Trophoblast cell (in vitro differentiated cells and primary cell): ENCODE measurements around the gene PAK1IP1.
"Not testable (repeated sequence)": the region's sequence is repeated elsewhere in the genome, so short reads cannot be mapped to it uniquely, and the experiment has no call there.

Experiments used
- DNase-seq, 2 donors: peaks; one replicate each; pipeline ENCODE4 v3.0.0-alpha.2; 2016
- H2AFZ ChIP-seq: 2 replicates; pipeline ENCODE4 v1.6.1; 2013; ENCODE audit warnings: low read length, moderate library complexity, mild to moderate bottlenecking; ENCODE audit not compliant: insufficient read depth, poor library complexity
- H2AK5ac ChIP-seq: 2 replicates; pipeline ENCODE4 v1.6.1; 2013; ENCODE audit warnings: mild to moderate bottlenecking, low read length
- H2BK120ac ChIP-seq: 2 replicates; pipeline ENCODE4 v1.6.1; 2013; ENCODE audit warnings: low read length, mild to moderate bottlenecking, moderate library complexity; ENCODE audit not compliant: insufficient read depth, poor library complexity
- H2BK12ac ChIP-seq: 2 replicates; pipeline ENCODE4 v1.6.1; 2013; ENCODE audit warnings: mild to moderate bottlenecking, low read length, moderate library complexity
- H2BK5ac ChIP-seq: 2 replicates; pipeline ENCODE4 v1.6.1; 2013; ENCODE audit warnings: low read length, low read depth, moderate library complexity, mild to moderate bottlenecking; ENCODE audit not compliant: poor library complexity
- H3K14ac ChIP-seq: 2 replicates; pipeline ENCODE4 v1.6.1; 2013; ENCODE audit warnings: mild to moderate bottlenecking, low read length
- H3K18ac ChIP-seq: 2 replicates; pipeline ENCODE4 v1.6.1; 2013; ENCODE audit warnings: mild to moderate bottlenecking, low read length
- H3K23ac ChIP-seq: 2 replicates; pipeline ENCODE4 v1.6.1; 2013; ENCODE audit warnings: low read length
- H3K27ac ChIP-seq: 2 replicates; pipeline ENCODE4 v1.5.1; 2013; ENCODE audit warnings: low read depth, mild to moderate bottlenecking, inconsistent platforms, low read length, moderate library complexity
- H3K27me3 ChIP-seq: 2 replicates; pipeline ENCODE4 v1.6.1; 2013; ENCODE audit warnings: inconsistent platforms, mild to moderate bottlenecking, low read length, moderate library complexity; ENCODE audit not compliant: insufficient read depth
- H3K36me3 ChIP-seq, 2 experiments: 1 replicate in 1 of 2; 2 replicates in 1 of 2; pipeline ENCODE4 v1.6.1; 2013; ENCODE audit warnings: low read length in 2 of 2, mild to moderate bottlenecking in 2 of 2, moderate library complexity in 1 of 2; ENCODE audit not compliant: insufficient read depth in 2 of 2, control insufficient read depth in 1 of 2
- H3K4ac ChIP-seq: 2 replicates; pipeline ENCODE4 v1.6.1; 2013; ENCODE audit warnings: low read depth, mild to moderate bottlenecking, low read length, moderate library complexity
- H3K4me1 ChIP-seq, 2 experiments: 1 replicate in 1 of 2; 2 replicates in 1 of 2; pipeline ENCODE4 v1.6.1; 2013; ENCODE audit warnings: low read length in 2 of 2, mild to moderate bottlenecking in 2 of 2, moderate library complexity in 1 of 2; ENCODE audit not compliant: insufficient read depth in 2 of 2, control insufficient read depth in 1 of 2
- H3K4me2 ChIP-seq: 2 replicates; pipeline ENCODE4 v1.6.1; 2013; ENCODE audit warnings: inconsistent platforms, mild to moderate bottlenecking, low read length, moderate library complexity
- H3K4me3 ChIP-seq: 2 replicates; pipeline ENCODE4 v1.5.1; 2013; ENCODE audit warnings: mild to moderate bottlenecking, low read depth, low read length, inconsistent platforms
- H3K79me1 ChIP-seq: one replicate; pipeline ENCODE4 v1.6.1; 2013; ENCODE audit warnings: low read length
- H3K79me2 ChIP-seq: 2 replicates; pipeline ENCODE4 v1.6.1; 2013; ENCODE audit warnings: low read length, mild to moderate bottlenecking; ENCODE audit not compliant: control insufficient read depth, insufficient read depth, poor library complexity
- H3K9ac ChIP-seq: 2 replicates; pipeline ENCODE4 v1.6.1; 2013; ENCODE audit warnings: mild to moderate bottlenecking, low read length
- H3K9me3 ChIP-seq: 2 replicates; pipeline ENCODE4 v1.6.1; 2013; ENCODE audit warnings: low read depth, mild to moderate bottlenecking, control low read depth, inconsistent platforms, low read length; ENCODE audit not compliant: insufficient read depth
- H4K12ac ChIP-seq: 2 replicates; pipeline ENCODE4 v1.6.1; 2013; ENCODE audit warnings: low read depth, mild to moderate bottlenecking, low read length, moderate library complexity
- H4K8ac ChIP-seq: 2 replicates; pipeline ENCODE4 v1.6.1; 2013; ENCODE audit warnings: low read depth, mild to moderate bottlenecking, low read length, moderate library complexity
- H4K91ac ChIP-seq: one replicate; pipeline ENCODE4 v1.6.1; 2013; ENCODE audit warnings: low read depth, mild to moderate bottlenecking, low read length, moderate library complexity
- WGBS: extraction: QIAGEN DNeasy Blood & Tissue Kit; methylation state at CpG from one replicate; pipeline ENCODE4 v1.1.7; 2013; ENCODE audit warnings: missing lambda C conversion rate; ENCODE audit not compliant: insufficient read length, insufficient coverage; ENCODE audit errors: extremely low coverage; 5-methylcytosine and 5-hydroxymethylcytosine counted together

The PAK1IP1 gene

DNA sequence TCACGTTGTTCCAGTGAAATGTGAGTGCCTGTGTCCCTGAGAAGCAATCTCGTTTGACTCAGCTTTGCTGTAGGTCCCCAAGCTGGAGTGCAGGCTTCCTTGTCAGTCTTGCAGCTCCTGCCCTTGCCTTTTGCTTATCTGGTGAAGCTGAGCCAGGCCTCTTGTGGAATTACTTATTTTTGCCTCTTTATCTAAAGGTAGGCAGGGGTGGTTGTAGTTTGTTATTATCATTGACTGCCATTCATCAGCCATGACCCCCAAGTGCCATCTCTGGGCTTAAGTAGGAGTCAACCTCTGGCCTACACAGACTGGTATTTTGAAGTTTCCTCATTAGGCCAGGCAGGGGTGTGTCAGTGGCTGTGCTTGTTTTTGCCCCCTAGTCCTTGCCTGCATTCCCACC, 55.0 kb downstream of the PAK1IP1 start:
- no peak overlapping the region for H3K27ac ChIP-seq

DNA sequence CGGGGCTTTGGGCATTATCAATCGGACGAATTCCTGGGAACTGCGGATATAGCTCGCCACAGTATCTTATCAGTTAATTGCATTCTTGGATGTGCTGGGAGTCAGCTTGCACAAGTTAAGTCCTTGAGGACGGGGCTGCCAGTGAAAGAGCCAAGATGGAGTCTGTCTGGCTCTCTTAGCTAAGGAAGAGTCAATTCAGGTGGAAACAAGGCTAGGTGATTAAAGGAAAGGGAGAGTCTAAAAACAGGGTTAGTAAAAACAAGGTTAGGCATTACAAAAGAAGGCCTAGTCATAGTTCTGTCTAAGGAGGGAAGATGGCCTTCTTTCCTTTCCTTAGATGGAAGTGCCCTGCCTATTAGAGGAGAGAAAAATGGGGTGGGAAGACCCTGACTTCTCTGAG, 55.8 kb downstream of the PAK1IP1 start:
- not testable (repeated sequence) for H3K4me1 ChIP-seq, H3K4ac ChIP-seq, H3K9ac ChIP-seq, H2BK12ac ChIP-seq, H3K18ac ChIP-seq, H3K4me3 ChIP-seq, H3K27ac ChIP-seq, H3K9me3 ChIP-seq, H2BK120ac ChIP-seq, H3K27me3 ChIP-seq, H4K91ac ChIP-seq, H3K79me2 ChIP-seq, H3K4me2 ChIP-seq, DNase-seq, H4K8ac ChIP-seq, H3K79me1 ChIP-seq, H3K23ac ChIP-seq, H2AK5ac ChIP-seq, H3K14ac ChIP-seq, H2BK5ac ChIP-seq, H2AFZ ChIP-seq, H4K12ac ChIP-seq
- no CpG with 5 or more reads among the region's 6 CpGs for WGBS
- H3K36me3 ChIP-seq, result peaks cover 16 to 38% of the 10 kb centered on the region in 2 experiments

More for the DNA sequence above, 55.0 kb downstream of the PAK1IP1 start:
- Histone ChIP-seq H3K18ac (no peak overlapping the region), H3K9ac (no peak overlapping the region), H2AFZ (no peak overlapping the region), H3K36me3 (peaks cover 14 to 34% of the 10 kb centered on the region in 2 experiments), H3K4me1 (peaks cover 3 to 8% of the 10 kb centered on the region in 2 experiments), H4K8ac (no peak overlapping the region), H3K4me2 (no peak overlapping the region), H3K79me1 (peaks cover 7% of the 10 kb centered on the region), H3K4me3 (no peak overlapping the region), H3K9me3 (no peaks in the 10 kb centered on the region), H4K91ac (no peak overlapping the region), H3K27me3 (no peaks in the 10 kb centered on the region), H3K14ac (no peak overlapping the region), H3K4ac (peak overlapping the region; percentile 29), H3K79me2 (peaks cover 6% of the 10 kb centered on the region), H2BK5ac (no peak overlapping the region), H2AK5ac (no peak overlapping the region), H2BK12ac (no peak overlapping the region), H2BK120ac (no peak overlapping the region), H4K12ac (no peak overlapping the region), H3K23ac (no peak overlapping the region)
- whole genome bisulfite sequencing, result no CpG with 5 or more reads among the region's 2 CpGs
- DNase-seq, result no peak

DNA sequence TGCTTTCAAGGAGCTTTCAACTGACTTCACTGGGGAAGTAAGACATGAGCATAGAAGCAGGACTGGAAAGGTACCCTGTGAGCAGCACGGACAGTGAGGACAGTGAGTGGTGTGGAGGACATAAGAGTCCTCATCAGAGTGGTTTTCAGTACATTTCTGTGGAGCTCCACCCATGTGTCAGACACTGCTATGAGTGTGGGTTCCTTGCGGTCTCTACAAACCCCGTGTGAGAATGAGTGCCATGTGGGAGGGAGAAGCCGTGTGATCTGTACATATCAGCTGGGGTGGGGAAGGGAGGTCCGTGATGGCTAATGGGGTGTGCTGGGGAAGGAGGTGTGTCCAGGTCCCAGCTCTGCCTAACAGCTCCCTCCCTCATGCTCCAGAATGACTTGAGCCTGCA, 57.0 kb downstream of the PAK1IP1 start:
- not testable (repeated sequence) for H2AK5ac ChIP-seq, H3K14ac ChIP-seq, H2BK5ac ChIP-seq, H3K79me2 ChIP-seq, H3K18ac ChIP-seq, H3K4me2 ChIP-seq, H3K79me1 ChIP-seq, H3K9ac ChIP-seq, H2BK120ac ChIP-seq, H4K91ac ChIP-seq, DNase-seq, H3K27me3 ChIP-seq, H2BK12ac ChIP-seq, H3K4me1 ChIP-seq, H2AFZ ChIP-seq, H3K27ac ChIP-seq, H4K12ac ChIP-seq, H3K4me3 ChIP-seq, H3K23ac ChIP-seq, H3K4ac ChIP-seq, H3K9me3 ChIP-seq, H4K8ac ChIP-seq
- peaks cover 18 to 40% of the 10 kb centered on the region in 2 experiments for H3K36me3 ChIP-seq
- no CpG with 5 or more reads among the region's 5 CpGs for WGBS

DNA sequence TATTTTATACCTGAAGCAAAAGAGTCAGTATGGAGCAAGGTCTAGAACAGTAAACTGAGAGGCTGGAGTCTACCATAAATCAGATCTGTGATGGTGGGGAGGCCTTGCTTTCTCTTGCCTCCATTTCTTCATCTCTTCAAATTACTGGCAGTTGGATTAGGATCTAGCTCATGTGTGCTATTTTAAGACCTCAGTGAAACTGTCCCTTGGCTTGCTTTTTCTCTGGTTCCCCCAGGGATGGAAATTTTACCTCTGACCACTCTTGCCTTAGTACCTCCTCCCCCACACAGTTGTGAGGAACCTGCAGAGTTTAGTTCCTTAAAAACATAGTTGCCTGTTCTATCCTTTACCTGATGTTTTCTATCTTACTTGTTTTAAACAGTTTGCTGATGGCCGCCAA, 61.3 kb downstream of the PAK1IP1 start:
- Histone ChIP-seq H4K12ac (no peak overlapping the region), H2BK120ac (no peak overlapping the region), H2BK12ac (no peak overlapping the region), H2AFZ (no peak overlapping the region), H3K27me3 (no peaks in the 10 kb centered on the region), H4K8ac (no peak overlapping the region), H3K27ac (no peak overlapping the region), H3K79me2 (no peaks in the 10 kb centered on the region), H3K9ac (no peak overlapping the region), H3K9me3 (peaks cover 2% of the 10 kb centered on the region), H3K18ac (no peak overlapping the region), H4K91ac (no peak overlapping the region), H3K14ac (no peak overlapping the region), H3K4me1 (peaks cover 0 to 2% of the 10 kb centered on the region in 2 experiments), H3K4me2 (no peak overlapping the region), H3K79me1 (no peaks in the 10 kb centered on the region), H3K23ac (no peak overlapping the region), H3K36me3 (peaks cover 23 to 41% of the 10 kb centered on the region in 2 experiments), H3K4ac (no peak overlapping the region), H2BK5ac (no peak overlapping the region), H3K4me3 (no peak overlapping the region), H2AK5ac (no peak overlapping the region)
- DNase-seq, result no peak
- no CpG with 5 or more reads among the region's 1 CpG for WGBS
